GM18907 (cell line): Measurements from ENCODE around the gene PCCA.
"Not testable (repeated sequence)": the region's sequence is repeated elsewhere in the genome, so short reads cannot be mapped to it uniquely, and the experiment has no call there.

Experiments
- ATAC-seq: cut with Tn5 transposase; IDR thresholded peaks from one replicate; pipeline ENCODE4 v1.9.1; 2021; ENCODE audit warnings: mild to moderate bottlenecking, moderate library complexity; ENCODE audit not compliant: unreplicated experiment

Gene PCCA

GRCh38 chr13:100519626-100520025, 430.7 kb downstream of the PCCA start:
- ATAC-seq: no peak

- no peak for ATAC-seq
These were observed 432.3 kb downstream of the PCCA start for GRCh38 chr13:100520936-100521850.

- no peak for ATAC-seq
These were observed 433.1 kb downstream of the PCCA start for GRCh38 chr13:100521851-100522617.

- no peak for ATAC-seq
These were observed 433.9 kb downstream of the PCCA start for GRCh38 chr13:100522618-100523309.

GRCh38 chr13:100523411-100523810, 434.5 kb downstream of the PCCA start:
- no peak for ATAC-seq

GRCh38 chr13:100523981-100524386, 435.1 kb downstream of the PCCA start:
- no peak for ATAC-seq

GRCh38 chr13:100524688-100525087, 435.8 kb downstream of the PCCA start:
- ATAC-seq: not testable (repeated sequence)

- no peak for ATAC-seq
These were observed 436.8 kb downstream of the PCCA start for GRCh38 chr13:100525453-100526317.

- no peak for ATAC-seq
These were observed 437.6 kb downstream of the PCCA start for GRCh38 chr13:100526318-100527000.

- ATAC-seq: no peak
These were observed 438.8 kb downstream of the PCCA start for GRCh38 chr13:100527644-100528043.

- no peak for ATAC-seq
These were observed 439.5 kb downstream of the PCCA start for GRCh38 chr13:100528353-100528752.

- ATAC-seq: no peak
These were observed 439.9 kb downstream of the PCCA start for GRCh38 chr13:100528820-100529219.

GRCh38 chr13:100529666-100530377, 440.9 kb downstream of the PCCA start:
- no peak for ATAC-seq

GRCh38 chr13:100530671-100531213, 441.8 kb downstream of the PCCA start:
- ATAC-seq: no peak

GRCh38 chr13:100532090-100532766, 443.3 kb downstream of the PCCA start:
- ATAC-seq: no peak

GRCh38 chr13:100532836-100533435, 444.0 kb downstream of the PCCA start:
- no peak for ATAC-seq

- ATAC-seq: no peak
These were observed 444.7 kb downstream of the PCCA start for GRCh38 chr13:100533588-100534041.
